Fibroblast of lung (primary cell): ENCODE data around the gene ZNF267. TPM values are rescaled to one million over a fixed set of nuclear protein-coding genes. Genes with fewer than 3 reads are reported as not detected.
A peak's percentile ranks its signal among the peaks of the same experiment; 100 is the strongest.
"Not testable (repeated sequence)": the region's sequence is repeated elsewhere in the genome, so short reads cannot be mapped to it uniquely, and the experiment has no call there.

ENCODE experiments used
- DNase-seq, 2 donors: peaks; one replicate each; pipeline versions ENCODE4 v3.0.0 to v3.0.0-alpha.2; 2010; ENCODE audit warnings: low read depth in 2 of 2
- H2AFZ ChIP-seq: 2 replicates; pipeline ENCODE4 v1.5.1; 2012; ENCODE audit warnings: low read length, control low read depth, inconsistent platforms
- H3K27ac ChIP-seq: 2 replicates; pipeline ENCODE4 v1.5.1; 2011; ENCODE audit warnings: low read length, control low read depth; ENCODE audit not compliant: insufficient read depth
- H3K27me3 ChIP-seq: 2 replicates; pipeline ENCODE4 v1.5.1; 2011; ENCODE audit warnings: mild to moderate bottlenecking, low read length; ENCODE audit not compliant: control insufficient read depth, insufficient read depth
- H3K36me3 ChIP-seq: 2 replicates; pipeline ENCODE4 v1.5.1; 2011; ENCODE audit warnings: low read length; ENCODE audit not compliant: control insufficient read depth, insufficient read depth
- H3K4me1 ChIP-seq: 2 replicates; pipeline ENCODE4 v1.5.1; 2011; ENCODE audit warnings: low read length; ENCODE audit not compliant: control insufficient read depth, insufficient read depth; ENCODE audit errors: extremely low read depth
- H3K4me2 ChIP-seq: 2 replicates; pipeline ENCODE4 v1.5.1; 2011; ENCODE audit warnings: low read length, control low read depth; ENCODE audit not compliant: insufficient read depth; ENCODE audit errors: extremely low read depth
- H3K4me3 ChIP-seq, 4 experiments: fragments of 200-600 bp in 1 of 4; sonication (generic) in 1 of 4; replicated peaks in 1 of 4; 2 replicates each; pipeline ENCODE4 v1.5.1; 2011 to 2016; ENCODE audit warnings: low read length in 4 of 4, low read depth in 3 of 4, mild to moderate bottlenecking in 3 of 4, control low read depth in 2 of 4, inconsistent platforms in 1 of 4, mixed read lengths in 1 of 4; ENCODE audit not compliant: insufficient read depth in 1 of 4; ENCODE audit errors: control extremely low read depth in 1 of 4
- H3K79me2 ChIP-seq: 2 replicates; pipeline ENCODE4 v1.5.1; 2012; ENCODE audit warnings: mild to moderate bottlenecking, low read length, inconsistent platforms; ENCODE audit not compliant: control insufficient read depth, insufficient read depth
- H3K9ac ChIP-seq: 2 replicates; pipeline ENCODE4 v1.5.1; 2011; ENCODE audit warnings: mild to moderate bottlenecking, low read length, control low read depth; ENCODE audit not compliant: insufficient read depth
- H3K9me3 ChIP-seq: 2 replicates; pipeline ENCODE4 v1.5.1; 2012; ENCODE audit warnings: low read depth, low read length; ENCODE audit not compliant: control insufficient read depth, insufficient read depth
- H4K20me1 ChIP-seq: 2 replicates; pipeline ENCODE4 v1.5.1; 2011; ENCODE audit warnings: low read length; ENCODE audit not compliant: control insufficient read depth, insufficient read depth; ENCODE audit errors: extremely low read depth
- EZH2 ChIP-seq: IDR thresholded peaks from 2 replicates; pipeline ENCODE4 v1.5.1; 2012; ENCODE audit warnings: low read length, control low read depth, mild to moderate bottlenecking; ENCODE audit errors: missing control alignments
- polyA minus RNA-seq: library from RNA; depleted of rRNA, polyadenylated mRNA; stranded (reverse); fragments of >200 nt; gene quantifications from 2 replicates; pipeline ENCODE4 v1.2.3, GENCODE V29; 2011; ENCODE audit warnings: low replicate concordance
- polyA plus RNA-seq, 2 donors: library from polyadenylated mRNA; depleted of rRNA in 1 of 2; stranded (reverse) in 1 of 2; unstranded in 1 of 2; fragments of >200 nt; gene quantifications; 2 replicates each; pipeline ENCODE4 v1.2.1, GENCODE V29; 2011 to 2012; ENCODE audit warnings: missing spikeins in 1 of 2
- total RNA-seq: library from RNA; depleted of rRNA; stranded (reverse); fragments of >200 nt; gene quantifications from 2 replicates; pipeline ENCODE4 v1.2.1, GENCODE V29; 2014
- TF ChIP-seq, protein P1 (sequence below), 2 donors: IDR thresholded peaks in 1 of 2; conservative IDR thresholded peaks in 1 of 2; 1 replicate in 1 of 2; 2 replicates in 1 of 2; pipeline ENCODE4 v1.5.1; 2011 to 2012; ENCODE audit warnings: low read length in 2 of 2, control low read depth in 1 of 2, inconsistent platforms in 1 of 2, low read depth in 1 of 2, mild to moderate bottlenecking in 1 of 2

ZNF267 gene
- 7.1 and 7.7 TPM in 2 replicates for total RNA-seq
- 4.2 and 4.6 TPM in 2 replicates for polyA plus RNA-seq
- 3.4 and 3.7 TPM in 2 replicates for polyA plus RNA-seq (2012)
- 0.79 and 1.4 TPM in 2 replicates for polyA minus RNA-seq

DNA sequence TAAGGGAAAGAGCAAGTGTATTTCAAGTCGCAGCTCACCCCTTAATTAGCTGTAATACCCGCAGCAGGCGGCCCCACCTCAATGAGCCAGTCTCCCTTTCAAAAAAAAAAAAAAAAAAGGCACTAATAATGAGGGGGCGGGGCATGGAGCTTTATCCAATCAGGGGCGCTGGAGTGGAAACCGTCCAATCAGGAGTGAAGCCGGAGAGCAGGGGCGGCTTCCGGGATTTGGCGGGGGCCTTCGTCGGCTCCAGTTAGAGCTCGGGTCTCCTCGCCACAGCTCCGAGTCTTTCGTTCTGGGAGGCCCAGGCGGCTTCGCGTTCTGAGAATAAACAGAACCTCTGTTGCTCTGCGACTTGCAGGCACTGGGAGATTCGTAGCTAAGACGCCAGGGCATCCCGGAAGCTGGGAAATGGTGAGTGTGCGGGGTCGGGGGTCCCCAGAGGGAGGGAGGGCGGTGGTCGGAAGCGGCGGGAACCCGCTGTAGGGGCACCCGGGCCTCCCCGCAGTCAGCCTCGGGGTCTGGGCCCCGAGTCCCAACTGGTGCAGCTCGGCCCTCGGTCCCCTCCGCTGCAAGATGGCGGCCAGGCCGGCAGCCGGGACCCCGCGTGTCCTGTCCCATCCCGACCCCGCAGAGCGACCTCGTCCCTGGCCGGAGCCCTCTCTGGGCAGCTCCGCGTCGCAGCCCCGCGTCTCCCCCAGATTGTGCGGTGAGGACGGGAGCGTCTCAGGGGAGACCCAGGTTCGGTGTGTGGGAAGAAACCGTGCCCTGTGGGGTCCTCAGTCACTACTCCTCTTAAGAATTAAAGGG lies at the start of gene ZNF267:
ZNF267 (plus strand) TSS at position 252 of the 810 bp plus-strand sequence; CDS start at position 412, 160 bp downstream.
- peak within 1 kb of the TSS; percentile 69 for H3K27ac ChIP-seq

DNA sequence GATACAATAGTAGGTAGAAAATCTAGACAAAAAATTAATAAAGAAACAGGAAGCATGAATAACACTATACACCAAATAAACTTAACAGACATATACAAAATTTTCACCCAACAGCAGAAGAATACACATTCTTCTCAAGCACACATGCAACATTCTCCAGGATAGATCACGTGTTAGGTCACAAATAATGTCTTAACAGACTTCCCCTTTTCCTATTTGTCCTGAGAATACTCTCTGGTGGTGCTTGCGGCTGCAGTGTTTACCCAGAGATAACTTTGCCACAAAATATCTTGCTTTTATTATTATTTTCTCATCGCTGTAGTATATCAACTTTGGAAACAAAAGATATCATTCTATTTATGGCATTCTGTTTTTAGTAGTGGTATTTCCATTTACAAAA lies 40.6 kb upstream of the ZNF267 start:
- Histone ChIP-seq H3K4me1 (no peaks in the 10 kb centered on the region), H3K4me2 (no peak overlapping the region), H3K9me3 (no peaks in the 10 kb centered on the region), H3K27me3 (no peaks in the 10 kb centered on the region), H3K9ac (no peak overlapping the region), H3K79me2 (no peaks in the 10 kb centered on the region), H3K27ac (no peak overlapping the region), H3K4me3 (no peak overlapping the region), H4K20me1 (no peaks in the 10 kb centered on the region), H3K36me3 (no peaks in the 10 kb centered on the region), H2AFZ (no peak overlapping the region)
- no peak for DNase-seq
- TF ChIP-seq EZH2, result no peak
- TF ChIP-seq, protein P1, sequence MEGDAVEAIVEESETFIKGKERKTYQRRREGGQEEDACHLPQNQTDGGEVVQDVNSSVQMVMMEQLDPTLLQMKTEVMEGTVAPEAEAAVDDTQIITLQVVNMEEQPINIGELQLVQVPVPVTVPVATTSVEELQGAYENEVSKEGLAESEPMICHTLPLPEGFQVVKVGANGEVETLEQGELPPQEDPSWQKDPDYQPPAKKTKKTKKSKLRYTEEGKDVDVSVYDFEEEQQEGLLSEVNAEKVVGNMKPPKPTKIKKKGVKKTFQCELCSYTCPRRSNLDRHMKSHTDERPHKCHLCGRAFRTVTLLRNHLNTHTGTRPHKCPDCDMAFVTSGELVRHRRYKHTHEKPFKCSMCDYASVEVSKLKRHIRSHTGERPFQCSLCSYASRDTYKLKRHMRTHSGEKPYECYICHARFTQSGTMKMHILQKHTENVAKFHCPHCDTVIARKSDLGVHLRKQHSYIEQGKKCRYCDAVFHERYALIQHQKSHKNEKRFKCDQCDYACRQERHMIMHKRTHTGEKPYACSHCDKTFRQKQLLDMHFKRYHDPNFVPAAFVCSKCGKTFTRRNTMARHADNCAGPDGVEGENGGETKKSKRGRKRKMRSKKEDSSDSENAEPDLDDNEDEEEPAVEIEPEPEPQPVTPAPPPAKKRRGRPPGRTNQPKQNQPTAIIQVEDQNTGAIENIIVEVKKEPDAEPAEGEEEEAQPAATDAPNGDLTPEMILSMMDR (conservative IDR thresholded peaks at IDR 0.05 in 1 of 2, IDR thresholded peaks at IDR 0.05 in 1 of 2; ENCODE audit: low read depth in 1 of 2, low read length in 2 of 2), result no peak

More for the DNA sequence above, at the start of gene ZNF267:
- peak within 1 kb of the TSS; percentile 61 to 98 (median 82) for H3K4me3 ChIP-seq
- peaks cover 1% of the 10 kb centered on the region for H3K36me3 ChIP-seq
- H2AFZ ChIP-seq, result peak within 1 kb of the TSS; percentile 68
- no peaks in the 10 kb centered on the region for H3K27me3 ChIP-seq
- peak within 1 kb of the TSS; percentile 81 for H3K4me2 ChIP-seq
- H3K4me1 ChIP-seq, result peaks cover 15% of the 10 kb centered on the region
- H3K9me3 ChIP-seq, result no peaks in the 10 kb centered on the region
- H3K79me2 ChIP-seq, result peaks cover 44% of the 10 kb centered on the region
- peak; percentile 84 to 91 for DNase-seq
- TF ChIP-seq EZH2, result no peak
- TF ChIP-seq, protein P1 (conservative IDR thresholded peaks at IDR 0.05 in 1 of 2, IDR thresholded peaks at IDR 0.05 in 1 of 2; ENCODE audit: low read depth in 1 of 2, low read length in 2 of 2), result no peak
- peak within 1 kb of the TSS; percentile 89 for H3K9ac ChIP-seq
- no peaks in the 10 kb centered on the region for H4K20me1 ChIP-seq

- not testable (repeated sequence) for H4K20me1 ChIP-seq, H3K36me3 ChIP-seq, H3K4me2 ChIP-seq, H3K4me3 ChIP-seq, H3K27me3 ChIP-seq, H3K9ac ChIP-seq, H3K27ac ChIP-seq, DNase-seq, H3K9me3 ChIP-seq, H3K4me1 ChIP-seq, H2AFZ ChIP-seq, H3K79me2 ChIP-seq
Measured at GRCh38 chr16:31836396-31836795, 37.2 kb upstream of the ZNF267 start.
